GM21717 (cell line): ENCODE results near the gene KLHL28.

Experiments used
- ATAC-seq: cut with Tn5 transposase; IDR thresholded peaks from one replicate; pipeline ENCODE4 v1.9.1; 2021; ENCODE audit warnings: mild to moderate bottlenecking, moderate library complexity; ENCODE audit not compliant: unreplicated experiment

KLHL28 gene

GRCh38 chr14:44961554-44962333 is at the start of gene KLHL28, which contains the start of gene TOGARAM1:
Gene KLHL28 (minus strand): TSS chr14:44961947. CDS start chr14:44945928, 16,019 bp downstream.
Gene TOGARAM1 (plus strand): TSS chr14:44962190. CDS start chr14:44962422, 232 bp downstream.
- ATAC-seq = peak; percentile 93

GRCh38 chr14:45003924-45004323 is 42.2 kb upstream of the KLHL28 start:
- no peak for ATAC-seq

GRCh38 chr14:44995770-44996294 is 34.1 kb upstream of the KLHL28 start:
- no peak for ATAC-seq

- ATAC-seq = no peak
Observed at GRCh38 chr14:44995196-44995595, 33.4 kb upstream of the KLHL28 start.

- ATAC-seq = no peak
Observed at GRCh38 chr14:44990533-44990932, 28.8 kb upstream of the KLHL28 start.

- ATAC-seq = no peak
Observed at GRCh38 chr14:44989497-44990440, 28.0 kb upstream of the KLHL28 start.

- ATAC-seq = no peak
Observed at GRCh38 chr14:44988694-44989093, 26.9 kb upstream of the KLHL28 start.

- ATAC-seq = no peak
Observed at GRCh38 chr14:44982594-44982993, 20.8 kb upstream of the KLHL28 start.

GRCh38 chr14:44981198-44981597 is 19.5 kb upstream of the KLHL28 start:
- no peak for ATAC-seq

GRCh38 chr14:44979740-44980356 is 18.1 kb upstream of the KLHL28 start:
- no peak for ATAC-seq

GRCh38 chr14:44979273-44979672 is 17.5 kb upstream of the KLHL28 start:
- ATAC-seq = no peak

GRCh38 chr14:44971459-44971858 is 9.7 kb upstream of the KLHL28 start:
- ATAC-seq = no peak

GRCh38 chr14:44970907-44971306 is 9.2 kb upstream of the KLHL28 start:
- ATAC-seq = peak; percentile 42

GRCh38 chr14:44968714-44969113 is 7.0 kb upstream of the KLHL28 start:
- ATAC-seq = no peak

GRCh38 chr14:44966601-44967336 is 5.0 kb upstream of the KLHL28 start:
- ATAC-seq = no peak

GRCh38 chr14:44963775-44964380 is 2.1 kb upstream of the KLHL28 start:
- ATAC-seq = no peak

- no peak for ATAC-seq
Observed at GRCh38 chr14:44963044-44963528, 1.3 kb upstream of the KLHL28 start.

GRCh38 chr14:44962334-44963043 is 742 bp upstream of the KLHL28 start:
- ATAC-seq = peak; percentile 31

GRCh38 chr14:44961151-44961553 is 595 bp downstream of the KLHL28 start:
- ATAC-seq = peak; percentile 34
